Subcutaneous abdominal adipose tissue (tissue), 5 donors: ENCODE results near the gene DUS1L.

Source experiments
- H3K27ac ChIP-seq: one replicate; pipeline ENCODE4 v1.7.0; 2013; ENCODE audit warnings: low read depth, mild to moderate bottlenecking, inconsistent platforms, low read length, moderate library complexity
- H3K27me3 ChIP-seq, 5 donors: one replicate each; pipeline ENCODE4 v1.7.0; 2013; ENCODE audit warnings: low read length in 5 of 5, inconsistent platforms in 1 of 5; ENCODE audit not compliant: control insufficient read depth in 5 of 5, insufficient read depth in 4 of 5
- H3K36me3 ChIP-seq, 5 donors: one replicate each; pipeline ENCODE4 v1.7.0; 2013; ENCODE audit warnings: low read length in 5 of 5; ENCODE audit not compliant: control insufficient read depth in 5 of 5, insufficient read depth in 5 of 5
- H3K4me1 ChIP-seq, 5 donors: one replicate each; pipeline ENCODE4 v1.7.0; 2013; ENCODE audit warnings: low read length in 5 of 5, mild to moderate bottlenecking in 3 of 5, moderate library complexity in 1 of 5; ENCODE audit not compliant: control insufficient read depth in 5 of 5, insufficient read depth in 5 of 5
- H3K4me3 ChIP-seq, 5 donors: one replicate each; pipeline ENCODE4 v1.7.0; 2013; ENCODE audit warnings: low read length in 5 of 5, low read depth in 1 of 5
- H3K9ac ChIP-seq, 5 donors: one replicate each; pipeline ENCODE4 v1.7.0; 2013; ENCODE audit warnings: low read length in 5 of 5, mild to moderate bottlenecking in 4 of 5, moderate library complexity in 3 of 5
- H3K9me3 ChIP-seq, 5 donors: one replicate each; pipeline ENCODE4 v1.7.0; 2013; ENCODE audit warnings: low read length in 5 of 5; ENCODE audit not compliant: control insufficient read depth in 5 of 5
- donor health status: healthy.
- donor health status: healthy.
- donor health status: healthy.
- donor health status: healthy.
- donor health status: healthy.

The DUS1L gene

GRCh38 chr17:82062076-82062983, 3.3 kb downstream of the DUS1L start:
- no peak overlapping the region for H3K27ac ChIP-seq
- H3K4me1 ChIP-seq, result peaks cover 0 to 32% (median 30%) of the 10 kb centered on the region in 5 donors
- no peak overlapping the region for H3K9ac ChIP-seq
- H3K27me3 ChIP-seq, result no peaks in the 10 kb centered on the region
- H3K9me3 ChIP-seq, result no peaks in the 10 kb centered on the region
- peaks cover 0 to 67% (median 63%) of the 10 kb centered on the region in 5 donors for H3K36me3 ChIP-seq
- H3K4me3 ChIP-seq, result no peak overlapping the region

- H3K4me3 ChIP-seq, result no peak overlapping the region
- no peak overlapping the region for H3K9ac ChIP-seq
- peaks cover 0 to 29% (median 26%) of the 10 kb centered on the region in 5 donors for H3K4me1 ChIP-seq
- H3K9me3 ChIP-seq, result no peaks in the 10 kb centered on the region
- H3K27me3 ChIP-seq, result no peaks in the 10 kb centered on the region
- peaks cover 0 to 77% (median 73%) of the 10 kb centered on the region in 5 donors for H3K36me3 ChIP-seq
- H3K27ac ChIP-seq, result no peak overlapping the region
Observed at GRCh38 chr17:82061047-82061925, 4.3 kb downstream of the DUS1L start.

GRCh38 chr17:82060614-82061013, 5.0 kb downstream of the DUS1L start:
- Histone ChIP-seq H3K9ac (no peak overlapping the region), H3K4me1 (peaks cover 0 to 23% (median 20%) of the 10 kb centered on the region in 5 donors), H3K4me3 (no peak overlapping the region), H3K27ac (no peak overlapping the region), H3K36me3 (peaks cover 0 to 84% (median 80%) of the 10 kb centered on the region in 5 donors), H3K9me3 (no peaks in the 10 kb centered on the region), H3K27me3 (no peaks in the 10 kb centered on the region)

- Histone ChIP-seq H3K27me3 (no peaks in the 10 kb centered on the region), H3K9ac (no peak overlapping the region), H3K27ac (no peak overlapping the region), H3K9me3 (no peaks in the 10 kb centered on the region), H3K4me3 (no peak overlapping the region), H3K4me1 (peaks cover 0 to 21% (median 18%) of the 10 kb centered on the region in 5 donors), H3K36me3 (peaks cover 0 to 89% (median 85%) of the 10 kb centered on the region in 5 donors)
Observed at GRCh38 chr17:82060001-82060380, 5.6 kb downstream of the DUS1L start.

- no peak overlapping the region for H3K9ac ChIP-seq
- H3K27ac ChIP-seq, result no peak overlapping the region
- no peaks in the 10 kb centered on the region for H3K9me3 ChIP-seq
- no peak overlapping the region for H3K4me3 ChIP-seq
- no peaks in the 10 kb centered on the region for H3K27me3 ChIP-seq
- H3K36me3 ChIP-seq, result peaks cover 0 to 95% (median 91%) of the 10 kb centered on the region in 5 donors
- H3K4me1 ChIP-seq, result peaks cover 0 to 15% (median 12%) of the 10 kb centered on the region in 5 donors
Observed at GRCh38 chr17:82059272-82060000, 6.2 kb downstream of the DUS1L start.

GRCh38 chr17:82058855-82059249, 6.8 kb downstream of the DUS1L start:
- Histone ChIP-seq H3K36me3 (peaks cover 0 to 98% (median 96%) of the 10 kb centered on the region in 5 donors), H3K9ac (no peak overlapping the region), H3K27ac (no peak overlapping the region), H3K4me3 (no peak overlapping the region), H3K9me3 (no peaks in the 10 kb centered on the region), H3K4me1 (peaks cover 0 to 13% (median 7%) of the 10 kb centered on the region in 5 donors), H3K27me3 (no peaks in the 10 kb centered on the region)

GRCh38 chr17:82058230-82058854, 7.3 kb downstream of the DUS1L start:
- Histone ChIP-seq H3K9me3 (no peaks in the 10 kb centered on the region), H3K4me1 (peaks cover 0 to 13% (median 7%) of the 10 kb centered on the region in 5 donors), H3K4me3 (no peak overlapping the region), H3K36me3 (peaks cover 0 to 95% (median 95%) of the 10 kb centered on the region in 5 donors), H3K27me3 (no peaks in the 10 kb centered on the region), H3K9ac (no peak overlapping the region), H3K27ac (no peak overlapping the region)

- no peaks in the 10 kb centered on the region for H3K27me3 ChIP-seq
- H3K36me3 ChIP-seq, result peaks cover 0 to 82% (median 81%) of the 10 kb centered on the region in 5 donors
- H3K4me1 ChIP-seq, result peaks cover 3 to 25% (median 19%) of the 10 kb centered on the region in 5 donors
- H3K4me3 ChIP-seq, result no peak overlapping the region
- H3K27ac ChIP-seq, result no peak overlapping the region
- no peak overlapping the region for H3K9ac ChIP-seq
- no peaks in the 10 kb centered on the region for H3K9me3 ChIP-seq
Observed at GRCh38 chr17:82056729-82057621, 8.6 kb downstream of the DUS1L start.
